ENCODE results near the gene SLC6A17.
A peak's percentile ranks its signal among the peaks of the same experiment; 100 is the strongest.

SLC6A17 gene

GRCh38 chr1:110224240-110224995, 74.1 kb downstream of the SLC6A17 start:
- no peak for DNase-seq

DNA sequence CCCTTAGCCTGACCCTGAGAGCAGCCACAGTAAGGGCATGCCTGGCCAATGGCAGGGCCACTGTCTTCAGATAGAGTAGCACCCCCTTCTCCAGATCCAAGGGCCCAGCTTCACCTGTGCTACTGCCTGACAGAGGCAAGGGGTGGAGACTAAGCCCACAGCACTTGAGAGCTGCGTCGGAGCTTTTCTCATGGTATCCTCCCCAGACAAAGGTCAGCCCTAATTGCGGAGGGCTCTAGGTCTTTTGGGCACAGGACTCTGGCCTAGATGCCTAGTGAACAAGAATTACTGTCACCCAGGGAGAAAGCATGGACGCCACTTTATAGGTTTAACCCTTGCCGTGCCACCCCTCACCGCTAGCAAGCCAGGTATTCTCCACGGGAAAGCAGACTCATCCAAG, 74.9 kb downstream of the SLC6A17 start:
- no peak for DNase-seq

DNA sequence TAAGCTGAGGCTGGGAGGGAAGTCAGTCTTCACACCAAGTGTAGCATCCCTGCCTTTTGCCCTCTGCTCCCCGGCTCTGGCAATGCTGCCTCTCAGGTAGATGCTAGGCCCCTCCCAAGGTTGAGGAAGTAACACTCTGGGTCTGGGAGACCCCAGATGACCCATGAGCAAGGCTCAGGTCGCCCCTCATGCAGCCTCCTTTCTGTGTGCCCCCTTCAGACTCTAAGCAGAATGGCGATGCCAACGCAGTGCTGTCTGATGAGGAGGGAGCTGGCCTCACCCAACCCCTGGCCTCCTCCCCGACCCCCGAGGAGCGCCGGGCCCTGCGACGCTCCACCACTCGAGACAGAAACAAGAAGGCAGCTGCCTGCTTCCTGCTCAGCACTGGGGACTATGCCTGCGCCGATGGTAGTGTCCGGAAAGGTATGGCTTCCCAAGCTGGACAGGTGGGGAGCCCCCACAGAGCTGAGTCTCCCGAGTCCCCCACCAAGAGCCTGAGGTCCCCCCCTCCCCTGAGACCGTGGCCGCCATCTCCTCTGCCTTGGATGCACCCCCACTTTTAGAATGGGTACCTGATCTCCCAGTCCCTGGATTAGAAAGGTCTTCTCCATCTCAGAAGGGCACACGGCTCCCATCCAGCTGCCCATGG, 75.6 kb downstream of the SLC6A17 start:
- no peak for DNase-seq

GRCh38 chr1:110227774-110228173, 77.5 kb downstream of the SLC6A17 start:
- no peak for DNase-seq

- no peak for DNase-seq
Measured at GRCh38 chr1:110228381-110228780, 78.1 kb downstream of the SLC6A17 start.

- DNase-seq, result no peak
Measured at GRCh38 chr1:110228869-110229268, 78.6 kb downstream of the SLC6A17 start.

DNA sequence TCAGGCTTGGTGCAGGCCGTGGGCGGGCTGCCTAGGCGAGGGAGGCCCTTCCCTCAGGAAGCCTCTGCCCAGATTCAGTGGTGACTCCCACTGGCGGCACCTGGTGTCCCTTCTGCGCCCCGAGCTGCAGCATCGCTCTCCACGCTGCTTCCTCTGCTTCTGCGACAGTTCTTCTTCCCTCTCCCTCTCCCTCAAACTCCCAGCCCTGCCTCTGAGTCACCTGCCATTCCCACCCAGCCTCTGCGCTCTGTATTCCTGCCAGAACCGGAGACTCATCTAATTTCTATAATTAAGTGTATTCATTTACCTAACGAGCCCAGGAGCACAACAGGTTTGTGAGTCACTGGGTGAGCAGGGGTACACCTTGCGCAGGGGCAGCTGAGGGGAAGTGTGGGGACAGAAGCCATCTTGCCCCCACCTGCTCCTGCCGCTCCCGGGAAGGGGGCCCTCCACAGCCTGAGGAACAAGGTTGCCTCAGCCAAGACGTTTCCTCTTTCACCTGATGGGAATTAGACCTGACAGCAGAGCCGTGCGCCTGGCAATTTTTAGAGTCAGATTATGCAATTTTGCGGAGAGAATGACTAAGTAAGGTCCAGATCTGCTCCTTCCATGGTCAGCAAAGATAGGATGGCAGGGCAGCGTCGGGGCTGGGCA, 79.2 kb downstream of the SLC6A17 start:
- DNase-seq, result no peak

GRCh38 chr1:110230381-110231199, 80.3 kb downstream of the SLC6A17 start:
- no peak for DNase-seq

DNA sequence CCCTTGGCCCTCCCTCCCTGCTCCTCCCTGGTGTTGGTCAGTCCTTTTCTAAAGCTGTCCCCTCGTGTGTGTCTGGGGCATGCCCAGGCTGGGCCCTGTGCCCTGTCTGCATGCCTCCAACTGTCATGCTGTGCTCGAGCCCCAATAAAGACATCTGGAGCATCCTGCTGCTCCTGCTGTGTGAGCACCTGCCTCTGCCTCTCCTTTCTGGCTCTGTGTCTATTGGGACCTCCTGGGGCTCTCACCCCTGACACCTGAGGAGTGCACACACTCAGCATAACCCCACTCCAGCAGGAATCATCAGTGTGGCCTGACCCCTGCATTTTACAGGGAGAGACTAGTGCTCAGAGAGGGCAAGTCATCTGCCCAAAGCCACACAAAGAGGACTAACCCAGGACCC, 83.6 kb downstream of the SLC6A17 start:
- DNase-seq, result peak; percentile 81

- DNase-seq, result no peak
Measured at GRCh38 chr1:110234691-110235090, 84.4 kb downstream of the SLC6A17 start.

DNA sequence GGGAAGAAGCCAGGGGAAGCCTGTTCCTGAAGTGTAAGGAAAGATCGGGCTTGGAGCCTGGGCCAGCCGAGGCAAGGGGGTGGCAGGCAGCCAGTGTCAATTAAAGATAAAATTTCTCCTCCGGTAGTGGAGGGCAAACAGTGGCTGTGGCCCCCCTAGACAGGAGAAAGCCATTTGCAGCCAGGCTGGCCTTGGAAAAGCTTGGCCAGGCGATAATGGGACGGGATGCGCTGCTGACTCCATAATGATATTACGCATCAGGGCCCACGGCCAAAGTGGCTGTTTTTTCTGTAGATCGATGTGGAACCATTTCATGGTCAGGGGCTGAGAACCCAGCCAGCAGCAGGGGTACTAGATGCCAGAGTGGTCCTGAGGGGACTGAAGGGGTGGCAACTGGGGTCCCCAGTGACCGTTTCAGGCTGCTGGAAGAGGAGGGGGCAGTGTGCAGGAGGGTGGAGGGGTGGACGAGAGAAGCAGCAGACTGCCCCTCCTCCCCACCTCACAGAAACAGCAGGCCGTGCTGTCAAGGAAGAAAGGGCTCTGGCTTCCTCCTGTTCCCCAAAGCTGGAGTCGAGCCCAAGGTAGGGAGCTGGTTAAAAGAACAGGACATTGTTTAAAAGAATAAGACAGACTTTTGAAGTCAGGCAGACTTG, 85.0 kb downstream of the SLC6A17 start:
- no peak for DNase-seq

GRCh38 chr1:110235834-110236682, 85.8 kb downstream of the SLC6A17 start:
- DNase-seq, result no peak

- no peak for DNase-seq
Measured at GRCh38 chr1:110237386-110238152, 87.3 kb downstream of the SLC6A17 start.

DNA sequence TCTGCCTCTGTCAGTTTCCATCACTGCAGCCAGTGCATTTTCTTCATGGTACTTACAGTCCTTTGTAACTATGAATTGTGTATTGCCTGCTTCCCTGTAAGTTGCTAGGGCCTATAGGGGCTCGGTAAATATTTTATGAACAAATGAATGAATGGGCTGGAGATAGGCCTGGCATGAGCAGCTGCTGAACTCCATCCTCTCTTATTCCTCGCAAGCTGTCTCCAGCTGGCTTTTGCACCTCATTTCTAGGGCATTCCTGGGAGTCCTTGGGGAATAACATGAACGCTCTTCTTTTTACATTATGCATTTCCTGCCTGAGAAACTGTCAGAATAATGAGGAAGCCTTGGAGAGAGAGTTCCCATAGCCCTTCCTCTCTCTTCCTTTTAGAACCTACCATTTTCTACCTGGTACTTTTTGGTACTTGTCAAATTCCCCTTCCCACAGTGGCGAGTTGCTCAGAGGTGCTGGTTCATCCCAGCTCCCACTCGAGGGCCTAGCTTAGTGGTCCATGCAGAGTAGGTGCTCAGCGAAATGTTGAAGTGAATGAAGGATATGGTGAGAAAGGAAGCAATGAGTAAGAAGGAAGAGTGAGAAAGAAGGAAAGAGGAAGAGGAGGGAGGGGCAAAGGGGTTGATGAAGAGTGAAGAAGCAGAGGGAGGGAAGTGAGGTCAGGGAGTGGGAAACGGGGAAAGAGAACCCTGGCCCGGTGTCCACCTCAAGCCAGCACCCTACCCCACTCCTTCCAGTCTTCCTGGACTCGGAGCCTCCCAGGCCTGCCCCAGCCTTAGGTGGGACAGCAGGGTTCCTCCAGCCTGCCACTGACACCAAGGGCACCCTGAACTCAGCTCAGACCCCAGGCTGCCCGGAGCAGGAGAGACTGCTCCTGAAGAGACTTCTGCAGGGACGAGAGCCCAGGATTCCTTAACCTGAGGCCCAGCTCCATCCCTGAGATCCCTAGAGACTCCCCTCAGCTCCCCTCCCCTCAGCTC, 89.4 kb downstream of the SLC6A17 start:
- DNase-seq, result no peak

- no peak for DNase-seq
Measured at GRCh38 chr1:110240476-110241210, 90.3 kb downstream of the SLC6A17 start.

- no peak for DNase-seq
Measured at GRCh38 chr1:110241516-110241915, 91.2 kb downstream of the SLC6A17 start.

- DNase-seq, result no peak
Measured at GRCh38 chr1:110242062-110242461, 91.8 kb downstream of the SLC6A17 start.

DNA sequence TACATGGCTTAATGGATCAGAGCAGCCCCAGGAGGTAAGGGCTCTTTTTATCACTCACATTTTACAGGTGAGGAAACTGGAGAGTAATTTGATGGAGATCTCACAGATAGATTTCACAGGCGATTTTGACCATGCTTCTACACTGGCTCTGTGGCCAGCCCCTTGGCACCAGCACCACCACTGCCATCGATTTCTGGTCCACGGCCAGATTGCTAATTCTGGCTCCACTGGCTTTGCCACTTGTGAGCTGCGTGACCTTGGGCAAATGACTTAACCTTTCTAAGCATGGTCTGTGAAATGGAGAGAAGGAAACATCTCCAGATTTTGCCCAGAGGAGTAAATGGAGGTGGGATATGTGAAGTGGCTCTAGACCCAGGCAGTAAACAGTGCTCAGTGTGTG, 92.4 kb downstream of the SLC6A17 start:
- no peak for DNase-seq

- DNase-seq, result no peak
Measured at GRCh38 chr1:110243146-110243545, 92.9 kb downstream of the SLC6A17 start.

Data from NCI-H1694 treated with DMSO at 0.1 percent for 48 hours (cell line).